ENCODE results near the gene DNAH6. TPM values are rescaled to one million over a fixed set of nuclear protein-coding genes. Genes with fewer than 3 reads are reported as not detected.

The DNAH6 gene
- total RNA-seq, 1 experiment from 2014 or later: not detected

GRCh38 chr2:84478867-84479266 is 37.4 kb upstream of the DNAH6 start:
- no peak overlapping the region for H3K27ac ChIP-seq (ENCODE audit: low read length)
- no peak overlapping the region for H3K4me2 ChIP-seq (ENCODE audit: low read length)
- no peaks in the 10 kb centered on the region for H3F3A ChIP-seq (ENCODE audit: low read length, unreplicated experiment)
- no TSS peak for BruUV-seq (replicated peaks)
- DNase-seq (no peak), ATAC-seq (no peak)
- no peak overlapping the region for H3K4me3 ChIP-seq (ENCODE audit: low read length)
- H3K79me2 ChIP-seq (ENCODE audit: low read length): no peaks in the 10 kb centered on the region
- H3K9me3 ChIP-seq (ENCODE audit: low read length): no peaks in the 10 kb centered on the region
- no peak for TF ChIP-seq EZH2 (IDR thresholded peaks at IDR 0.05; ENCODE audit: low read length, unreplicated experiment)
- TF ChIP-seq EZH2phosphoT487 (IDR thresholded peaks at IDR 0.05; ENCODE audit: borderline replicate concordance, low read length): no peak
- no peak for TF ChIP-seq CTCF (conservative IDR thresholded peaks at IDR 0.05; ENCODE audit: low read depth, low read length)
- no peak overlapping the region for H2AFZ ChIP-seq (ENCODE audit: low read length)
- no peaks in the 10 kb centered on the region for H3K27me3 ChIP-seq (ENCODE audit: low read length)
- intact Hi-C loops (cut with micrococcal nuclease): no loop called here
- no peak overlapping the region for H3K9ac ChIP-seq (ENCODE audit: low read length)
- ChIA-PET CTCF (no interaction called here), POLR2A (ENCODE audit: unreplicated experiment) (no interaction called here)
- H3K36me3 ChIP-seq (ENCODE audit: low read depth, low read length): no peaks in the 10 kb centered on the region
- peaks cover 7% of the 10 kb centered on the region for H3K4me1 ChIP-seq (ENCODE audit: insufficient read depth, low read length)
- no peaks in the 10 kb centered on the region for H4K20me1 ChIP-seq (ENCODE audit: low read length)
- H3K9me2 ChIP-seq (replicated peaks; ENCODE audit: low read length): no peaks in the 10 kb centered on the region

DNA sequence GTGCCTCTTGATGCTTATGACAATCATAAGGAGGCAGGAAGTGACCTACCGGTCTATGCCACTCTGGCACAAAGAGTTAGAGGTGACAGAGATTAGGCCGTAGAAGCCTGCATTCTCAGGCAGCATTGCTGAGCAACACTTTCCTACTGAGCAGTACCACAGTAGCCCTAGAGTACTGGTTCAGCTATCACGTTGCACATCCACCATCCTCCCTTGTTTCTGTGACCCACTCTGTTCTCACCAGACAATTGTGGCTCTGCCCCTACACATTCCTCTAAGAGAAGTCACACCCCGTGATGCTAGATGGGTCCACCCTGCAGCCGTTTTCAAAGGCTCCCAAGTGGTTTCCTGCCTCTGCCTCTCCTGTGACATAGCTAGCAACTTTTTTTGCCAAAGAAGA is 34.6 kb upstream of the DNAH6 start:
- intact Hi-C loops (cut with micrococcal nuclease): no loop called here
- no peaks in the 10 kb centered on the region for H3K36me3 ChIP-seq (ENCODE audit: low read depth, low read length)
- H3F3A ChIP-seq (ENCODE audit: low read length, unreplicated experiment): no peaks in the 10 kb centered on the region
- no peaks in the 10 kb centered on the region for H3K79me2 ChIP-seq (ENCODE audit: low read length)
- H4K20me1 ChIP-seq (ENCODE audit: low read length): no peaks in the 10 kb centered on the region
- CTCF ChIA-PET: no interaction called here
- no peak overlapping the region for H3K4me3 ChIP-seq (ENCODE audit: low read length)
- BruUV-seq (replicated peaks): no TSS peak
- POLR2A ChIA-PET (ENCODE audit: unreplicated experiment): no interaction called here
- no peaks in the 10 kb centered on the region for H3K27me3 ChIP-seq (ENCODE audit: low read length)
- ATAC-seq (no peak; the same call in 1 of the 2 replicates), DNase-seq (peak; percentile 30)
- H3K9me3 ChIP-seq (ENCODE audit: low read length): no peaks in the 10 kb centered on the region
- H3K4me1 ChIP-seq (ENCODE audit: insufficient read depth, low read length): no peaks in the 10 kb centered on the region
- H3K4me2 ChIP-seq (ENCODE audit: low read length): no peak overlapping the region
- H2AFZ ChIP-seq (ENCODE audit: low read length): peak overlapping the region; percentile 34; the same call in 1 of the 2 replicates
- TF ChIP-seq CTCF (conservative IDR thresholded peaks at IDR 0.05; ENCODE audit: low read depth, low read length) (no peak), EZH2 (IDR thresholded peaks at IDR 0.05; ENCODE audit: low read length, unreplicated experiment) (no peak), EZH2phosphoT487 (IDR thresholded peaks at IDR 0.05; ENCODE audit: borderline replicate concordance, low read length) (no peak)
- no peak overlapping the region for H3K27ac ChIP-seq (ENCODE audit: low read length)
- H3K9ac ChIP-seq (ENCODE audit: low read length): no peak overlapping the region
- no peaks in the 10 kb centered on the region for H3K9me2 ChIP-seq (replicated peaks; ENCODE audit: low read length)

- Histone ChIP-seq H3K27ac (ENCODE audit: low read length) (no peak overlapping the region), H3F3A (ENCODE audit: low read length, unreplicated experiment) (no peaks in the 10 kb centered on the region), H2AFZ (ENCODE audit: low read length) (no peak overlapping the region), H3K9ac (ENCODE audit: low read length) (no peak overlapping the region), H3K79me2 (ENCODE audit: low read length) (no peaks in the 10 kb centered on the region), H4K20me1 (ENCODE audit: low read length) (no peaks in the 10 kb centered on the region), H3K9me2 (replicated peaks; ENCODE audit: low read length) (no peaks in the 10 kb centered on the region), H3K36me3 (ENCODE audit: low read depth, low read length) (no peaks in the 10 kb centered on the region), H3K27me3 (ENCODE audit: low read length) (no peaks in the 10 kb centered on the region), H3K4me3 (ENCODE audit: low read length) (no peak overlapping the region), H3K4me2 (ENCODE audit: low read length) (no peak overlapping the region), H3K9me3 (ENCODE audit: low read length) (no peaks in the 10 kb centered on the region), H3K4me1 (ENCODE audit: insufficient read depth, low read length) (no peaks in the 10 kb centered on the region)
- ChIA-PET POLR2A (ENCODE audit: unreplicated experiment) (no interaction called here), CTCF (no interaction called here)
- intact Hi-C loops (cut with micrococcal nuclease): no loop called here
- no TSS peak for BruUV-seq (replicated peaks)
- no peak for ATAC-seq
- TF ChIP-seq EZH2 (IDR thresholded peaks at IDR 0.05; ENCODE audit: low read length, unreplicated experiment) (no peak), EZH2phosphoT487 (IDR thresholded peaks at IDR 0.05; ENCODE audit: borderline replicate concordance, low read length) (no peak), CTCF (conservative IDR thresholded peaks at IDR 0.05; ENCODE audit: low read depth, low read length) (no peak)
- no peak for DNase-seq
These were observed 33.7 kb upstream of the DNAH6 start for GRCh38 chr2:84482603-84483002.
